AG04449 (cell line): Measurements from ENCODE around the gene UNC5C.

ENCODE experiments used
- CTCF ChIA-PET: fragments of 350-600 bp; formaldehyde crosslinking; extraction: SDS; loops from one replicate; lab custom pipeline; 2021; ENCODE audit warnings: antibody characterized with exemption; lab: Yijun Ruan, JAX
- POLR2A ChIA-PET: fragments of 400-600, 350-600 bp; formaldehyde crosslinking; extraction: SDS; loops from one replicate; lab custom pipeline; 2020; ENCODE audit warnings: antibody characterized with exemption, inconsistent platforms; lab: Yijun Ruan, JAX
- DNase-seq: peaks from one replicate; pipeline ENCODE4 v3.0.0-alpha.2; 2010; ENCODE audit warnings: low read depth, low spot score
- H3K4me3 ChIP-seq: 2 replicates; pipeline ENCODE4 v1.5.1; 2011; ENCODE audit warnings: low read depth, mild to moderate bottlenecking, control low read depth, low read length
- TF ChIP-seq, protein P1 (sequence below): IDR thresholded peaks from one replicate; pipeline ENCODE4 v1.5.1; 2011; ENCODE audit warnings: mild to moderate bottlenecking, moderate library complexity, low read length, control low read depth, inconsistent platforms; ENCODE audit not compliant: insufficient read depth; ENCODE audit errors: missing control alignments

UNC5C gene

DNA sequence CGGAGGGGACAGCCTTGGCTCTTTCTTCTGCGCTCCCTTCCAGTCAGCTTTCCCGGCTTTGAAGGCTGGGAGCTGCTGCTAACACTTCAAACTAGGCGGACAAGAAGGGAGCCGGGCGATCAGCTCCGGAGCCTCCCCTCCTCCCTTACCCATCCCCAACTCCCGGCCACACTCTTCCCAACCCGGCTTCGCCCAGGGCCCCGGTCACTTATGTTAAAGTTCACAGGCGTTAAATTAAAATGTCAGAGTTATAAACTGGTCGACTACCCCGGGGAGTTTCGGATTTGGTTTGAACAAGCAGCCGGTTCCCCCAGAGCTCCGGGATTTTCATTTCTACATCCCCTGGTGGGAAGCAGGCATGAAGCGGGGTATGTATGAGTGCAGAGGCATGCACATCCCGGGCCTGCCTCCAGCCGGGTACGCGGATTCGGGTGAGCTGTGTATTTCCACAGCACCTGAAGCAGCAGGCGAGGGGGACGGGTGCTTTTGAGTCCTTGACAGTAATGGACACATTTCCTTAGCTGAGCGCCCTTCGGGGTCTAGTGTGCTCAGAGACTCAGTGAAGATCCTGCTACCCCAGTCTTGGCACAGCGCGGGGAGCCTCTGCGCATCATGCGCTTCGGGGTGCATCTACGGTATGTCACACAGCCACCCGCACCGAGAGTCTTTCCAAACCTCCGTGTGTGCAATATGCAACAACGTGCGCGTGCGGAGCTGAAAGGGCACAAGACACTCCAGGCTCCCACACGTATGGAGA, 880 bp downstream of the UNC5C start:
- CTCF ChIA-PET = no interaction called here
- no peak overlapping the region for H3K4me3 ChIP-seq

DNA sequence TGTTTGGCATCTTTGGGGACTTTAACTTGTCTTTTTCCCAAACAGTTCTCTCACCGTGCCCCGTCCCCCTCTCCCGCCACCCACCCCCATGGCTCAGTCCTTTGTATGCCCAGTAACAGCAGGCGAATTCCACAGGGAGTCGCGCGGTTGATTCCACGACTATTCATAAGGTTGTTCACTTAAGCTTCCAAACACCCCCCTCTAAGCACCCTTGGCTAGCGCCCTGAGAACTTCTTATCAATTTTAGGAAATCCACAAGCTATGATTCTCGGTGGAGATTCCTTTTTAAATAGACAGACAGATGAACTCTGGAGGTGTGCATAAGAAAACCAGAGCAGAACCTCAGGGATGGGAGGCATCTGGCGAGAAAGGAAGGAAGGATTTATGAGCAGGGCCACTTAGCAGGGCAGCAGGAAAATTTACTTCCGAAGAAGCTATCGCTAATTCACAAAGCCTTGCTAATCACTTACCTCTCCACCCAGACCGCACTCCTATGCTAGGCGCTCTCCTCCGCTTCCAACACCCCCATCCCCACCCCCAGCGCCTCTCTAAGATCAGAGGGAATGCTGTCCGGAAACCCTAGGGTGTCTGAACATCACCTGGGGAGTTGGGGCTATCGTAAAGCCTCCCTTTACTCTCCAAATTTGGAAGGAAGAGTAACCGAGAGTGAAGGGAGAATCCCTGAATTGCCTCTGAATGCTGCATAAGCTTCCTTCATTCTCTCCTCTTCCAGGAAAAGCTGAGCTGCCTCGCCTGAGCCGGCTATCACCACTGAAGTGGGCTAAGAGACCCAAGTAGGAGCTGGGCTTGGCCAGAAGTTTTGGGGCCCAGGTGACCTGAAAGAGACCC, 1.7 kb downstream of the UNC5C start:
- TF ChIP-seq, protein P1, sequence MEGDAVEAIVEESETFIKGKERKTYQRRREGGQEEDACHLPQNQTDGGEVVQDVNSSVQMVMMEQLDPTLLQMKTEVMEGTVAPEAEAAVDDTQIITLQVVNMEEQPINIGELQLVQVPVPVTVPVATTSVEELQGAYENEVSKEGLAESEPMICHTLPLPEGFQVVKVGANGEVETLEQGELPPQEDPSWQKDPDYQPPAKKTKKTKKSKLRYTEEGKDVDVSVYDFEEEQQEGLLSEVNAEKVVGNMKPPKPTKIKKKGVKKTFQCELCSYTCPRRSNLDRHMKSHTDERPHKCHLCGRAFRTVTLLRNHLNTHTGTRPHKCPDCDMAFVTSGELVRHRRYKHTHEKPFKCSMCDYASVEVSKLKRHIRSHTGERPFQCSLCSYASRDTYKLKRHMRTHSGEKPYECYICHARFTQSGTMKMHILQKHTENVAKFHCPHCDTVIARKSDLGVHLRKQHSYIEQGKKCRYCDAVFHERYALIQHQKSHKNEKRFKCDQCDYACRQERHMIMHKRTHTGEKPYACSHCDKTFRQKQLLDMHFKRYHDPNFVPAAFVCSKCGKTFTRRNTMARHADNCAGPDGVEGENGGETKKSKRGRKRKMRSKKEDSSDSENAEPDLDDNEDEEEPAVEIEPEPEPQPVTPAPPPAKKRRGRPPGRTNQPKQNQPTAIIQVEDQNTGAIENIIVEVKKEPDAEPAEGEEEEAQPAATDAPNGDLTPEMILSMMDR = no peak
- CTCF ChIA-PET = no interaction called here
- DNase-seq = no peak
- POLR2A ChIA-PET = no interaction called here
- no peak overlapping the region for H3K4me3 ChIP-seq

More for the DNA sequence above, 880 bp downstream of the UNC5C start:
- no peak for DNase-seq
- POLR2A ChIA-PET = no interaction called here
- TF ChIP-seq, protein P1 = no peak

DNA sequence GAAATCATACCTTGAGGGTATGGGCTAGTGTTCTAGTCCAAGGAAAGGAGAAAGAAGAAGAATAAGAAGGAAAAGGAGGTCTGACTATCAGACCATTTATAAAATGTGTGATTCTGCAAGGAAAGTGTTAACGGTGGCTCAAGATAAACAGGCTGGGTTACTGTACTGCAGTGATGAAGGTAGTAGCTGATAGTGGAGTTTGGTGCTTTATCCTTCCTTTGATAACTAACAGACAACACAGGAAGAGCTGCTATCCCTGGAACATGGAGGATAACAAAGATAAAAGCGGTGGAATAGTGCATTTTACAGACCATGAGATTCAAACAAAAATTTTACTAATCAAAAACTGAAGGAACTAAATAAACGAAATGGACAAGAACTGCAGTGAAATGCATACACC, 2.6 kb downstream of the UNC5C start:
- POLR2A ChIA-PET = no interaction called here
- TF ChIP-seq, protein P1 = no peak
- no peak overlapping the region for H3K4me3 ChIP-seq
- no peak for DNase-seq
- CTCF ChIA-PET = no interaction called here

DNA sequence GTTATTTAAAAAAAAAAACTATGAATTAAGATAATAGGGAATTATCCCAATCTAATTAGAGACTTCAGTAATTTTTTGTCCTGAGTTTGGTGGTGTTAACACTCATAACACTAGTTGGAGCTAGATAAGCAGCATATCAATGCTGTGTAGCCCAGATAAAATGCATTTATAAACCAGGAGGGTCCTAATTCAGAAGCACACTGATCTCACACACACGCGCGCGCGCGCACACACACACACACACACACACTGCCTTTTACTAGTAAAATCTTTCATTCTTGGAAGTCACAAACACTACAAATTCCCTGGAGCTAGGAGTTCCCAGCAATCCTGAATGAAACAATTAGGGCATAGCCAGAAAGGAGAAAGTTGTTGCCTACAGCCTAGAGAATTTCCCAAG, 3.2 kb downstream of the UNC5C start:
- no peak for DNase-seq
- ChIA-PET CTCF (no interaction called here), POLR2A (no interaction called here)
- no peak overlapping the region for H3K4me3 ChIP-seq
- TF ChIP-seq, protein P1 = no peak

DNA sequence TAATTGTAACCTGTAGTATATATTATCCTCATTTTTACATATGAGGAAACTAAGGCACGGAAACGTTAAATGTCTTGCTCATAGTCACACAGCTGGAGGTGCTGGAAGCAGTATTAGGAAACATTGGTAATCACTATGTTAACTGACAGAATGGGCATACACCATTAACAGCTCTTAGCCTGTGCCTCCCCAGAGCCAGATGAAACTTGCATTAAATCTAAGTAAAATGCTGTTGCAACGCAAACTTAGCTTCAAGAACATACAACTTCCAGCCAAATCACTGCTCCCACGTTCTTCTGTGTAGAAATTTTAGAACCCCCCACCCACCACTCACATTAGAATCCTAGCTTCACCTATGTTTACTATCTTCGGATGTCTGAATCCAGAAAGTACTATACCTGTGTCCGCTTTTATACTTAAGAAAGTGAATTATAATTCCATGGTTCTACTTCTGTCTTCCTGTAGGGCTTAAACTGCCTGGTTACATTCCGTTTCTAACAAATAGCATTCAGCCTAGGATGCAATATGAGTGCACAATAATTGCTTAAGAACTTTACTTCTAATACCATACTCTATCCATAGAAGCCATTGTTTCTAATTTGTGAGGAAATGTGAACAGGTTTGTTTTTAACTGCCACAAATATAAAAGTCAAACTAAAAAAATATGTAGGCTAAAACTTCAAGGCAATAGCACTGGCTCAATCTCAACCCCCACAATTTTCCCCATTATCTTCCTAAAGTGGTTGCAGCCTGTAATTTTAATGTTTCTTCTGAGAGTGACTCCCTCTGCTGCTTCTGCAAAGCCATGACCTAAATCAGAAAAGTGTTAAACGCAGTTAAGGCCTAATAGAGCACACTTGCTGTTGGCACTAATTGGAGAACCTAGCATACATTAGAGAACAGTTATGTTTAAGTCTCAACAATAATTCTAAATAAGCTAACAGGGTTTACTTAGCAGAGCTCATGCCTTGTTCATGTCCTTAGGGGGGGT, 4.4 kb downstream of the UNC5C start:
- DNase-seq = no peak
- TF ChIP-seq, protein P1 = no peak
- POLR2A ChIA-PET = no interaction called here
- CTCF ChIA-PET = no interaction called here
- no peak overlapping the region for H3K4me3 ChIP-seq
